CD4-positive, CD25-positive, alpha-beta regulatory T cell (primary cell): ENCODE measurements around the gene FFAR3. TPM values are rescaled to one million over a fixed set of nuclear protein-coding genes. Genes with fewer than 3 reads are reported as not detected.

Experiments used
- ATAC-seq, 2 donors: fragments of 150-1000 bp; cut with Tn5 transposase; one replicate each; pipeline ENCODE4 v1.10.0; 2021; ENCODE audit warnings: low read depth in 2 of 2, moderate number of reproducible peaks in 2 of 2, moderate library complexity in 1 of 2
- DNase-seq, 3 donors: peaks; one replicate each; pipeline versions ENCODE4 v3.0.0 to v3.0.0-alpha.2; 2012 to 2022; ENCODE audit warnings: mixed read lengths in 1 of 3
- H3K27ac ChIP-seq: one replicate; pipeline ENCODE4 v1.7.0; 2013; ENCODE audit warnings: mild to moderate bottlenecking, low read length; ENCODE audit not compliant: insufficient read depth, poor library complexity, severe bottlenecking
- H3K27me3 ChIP-seq: one replicate; pipeline ENCODE4 v1.7.0; 2013; ENCODE audit warnings: low read length; ENCODE audit not compliant: control insufficient read depth, insufficient read depth
- H3K36me3 ChIP-seq: one replicate; pipeline ENCODE4 v1.7.0; 2013; ENCODE audit warnings: mild to moderate bottlenecking, low read length, moderate library complexity; ENCODE audit not compliant: control insufficient read depth, insufficient read depth
- H3K4me1 ChIP-seq: 2 replicates; pipeline ENCODE4 v1.7.0; 2013; ENCODE audit warnings: mild to moderate bottlenecking, low read length; ENCODE audit not compliant: insufficient read depth, control insufficient read depth, poor library complexity, severe bottlenecking
- H3K4me3 ChIP-seq: one replicate; pipeline ENCODE4 v1.7.0; 2013; ENCODE audit warnings: low read depth, mild to moderate bottlenecking, low read length, moderate library complexity
- H3K9me3 ChIP-seq, 2 experiments: 1 replicate in 1 of 2; 2 replicates in 1 of 2; pipeline ENCODE4 v1.7.0; 2013; ENCODE audit warnings: low read length in 2 of 2, mild to moderate bottlenecking in 1 of 2, moderate library complexity in 1 of 2; ENCODE audit not compliant: control insufficient read depth in 2 of 2
- H3K27ac Mint-ChIP-seq, 3 donors: one replicate each; pipeline ENCODE4 v1.8.0; 2020 to 2022; ENCODE audit warnings: mild to moderate bottlenecking in 3 of 3, mixed read lengths in 3 of 3, moderate library complexity in 2 of 3
- H3K27me3 Mint-ChIP-seq: one replicate; pipeline ENCODE4 v1.8.0; 2022; ENCODE audit warnings: mild to moderate bottlenecking, mixed read lengths
- H3K36me3 Mint-ChIP-seq: one replicate; pipeline ENCODE4 v1.8.0; 2020; ENCODE audit warnings: mixed read lengths
- H3K4me1 Mint-ChIP-seq, 4 donors: one replicate each; pipeline ENCODE4 v1.8.0; 2020 to 2022; ENCODE audit warnings: mixed read lengths in 4 of 4, mild to moderate bottlenecking in 1 of 4
- H3K4me3 Mint-ChIP-seq, 4 donors: one replicate each; pipeline ENCODE4 v1.8.0; 2020 to 2022; ENCODE audit warnings: mild to moderate bottlenecking in 4 of 4, mixed read lengths in 4 of 4, moderate library complexity in 3 of 4
- H3K9me3 Mint-ChIP-seq, 7 donors: one replicate each; pipeline ENCODE4 v1.8.0; 2020 to 2022; ENCODE audit warnings: mixed read lengths in 7 of 7, mild to moderate bottlenecking in 3 of 7, moderate library complexity in 2 of 7
- polyA plus RNA-seq, 4 donors: library from polyadenylated mRNA; unstranded; fragments of 300-500 nt; fragmentation: Illumina TruSeq; gene quantifications; one replicate each; pipeline ENCODE4 v1.2.3, GENCODE V29; 2021
- total RNA-seq: library from RNA; stranded (reverse); gene quantifications from one replicate; pipeline ENCODE4 v1.2.3, GENCODE V29; 2022

FFAR3 gene
- total and polyA plus RNA-seq, 5 donors from 2014 or later, result 0.39 to 1.7 TPM; not detected in 3

DNA sequence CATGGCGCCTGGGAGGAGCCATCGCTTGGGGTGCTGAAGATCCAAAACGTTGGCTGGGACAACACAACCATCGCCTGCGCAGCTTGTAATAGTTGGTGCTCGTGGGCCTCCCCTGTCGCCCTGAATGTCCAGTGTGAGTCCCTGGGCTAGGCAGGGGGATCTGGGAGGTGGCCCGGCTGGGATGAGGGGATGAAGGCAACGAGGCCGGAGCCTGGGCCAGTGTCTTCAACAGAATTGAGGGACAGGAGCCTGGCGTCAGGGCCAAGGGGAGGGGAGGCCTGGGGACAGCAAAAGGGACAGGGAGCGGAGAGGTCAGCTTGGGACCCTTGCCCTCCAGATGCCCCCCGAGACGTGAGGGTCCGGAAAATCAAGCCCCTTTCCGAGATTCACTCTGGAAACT is 17.3 kb upstream of the FFAR3 start:
- no peak overlapping the region for H3K4me3 ChIP-seq
- no peaks in the 10 kb centered on the region for H3K4me1 ChIP-seq
- no peak overlapping the region for H3K27ac ChIP-seq
- Mint-ChIP-seq H3K27ac (no peak overlapping the region), H3K36me3 (no peaks in the 10 kb centered on the region), H3K27me3 (peaks cover 28% of the 10 kb centered on the region), H3K9me3 (no peaks in the 10 kb centered on the region), H3K4me1 (peaks cover 0 to 3% (median 0%) of the 10 kb centered on the region in 4 donors), H3K4me3 (no peak overlapping the region)
- no peak for DNase-seq
- no peak for ATAC-seq
- no peaks in the 10 kb centered on the region for H3K27me3 ChIP-seq
- H3K9me3 ChIP-seq, result no peaks in the 10 kb centered on the region
- no peaks in the 10 kb centered on the region for H3K36me3 ChIP-seq

DNA sequence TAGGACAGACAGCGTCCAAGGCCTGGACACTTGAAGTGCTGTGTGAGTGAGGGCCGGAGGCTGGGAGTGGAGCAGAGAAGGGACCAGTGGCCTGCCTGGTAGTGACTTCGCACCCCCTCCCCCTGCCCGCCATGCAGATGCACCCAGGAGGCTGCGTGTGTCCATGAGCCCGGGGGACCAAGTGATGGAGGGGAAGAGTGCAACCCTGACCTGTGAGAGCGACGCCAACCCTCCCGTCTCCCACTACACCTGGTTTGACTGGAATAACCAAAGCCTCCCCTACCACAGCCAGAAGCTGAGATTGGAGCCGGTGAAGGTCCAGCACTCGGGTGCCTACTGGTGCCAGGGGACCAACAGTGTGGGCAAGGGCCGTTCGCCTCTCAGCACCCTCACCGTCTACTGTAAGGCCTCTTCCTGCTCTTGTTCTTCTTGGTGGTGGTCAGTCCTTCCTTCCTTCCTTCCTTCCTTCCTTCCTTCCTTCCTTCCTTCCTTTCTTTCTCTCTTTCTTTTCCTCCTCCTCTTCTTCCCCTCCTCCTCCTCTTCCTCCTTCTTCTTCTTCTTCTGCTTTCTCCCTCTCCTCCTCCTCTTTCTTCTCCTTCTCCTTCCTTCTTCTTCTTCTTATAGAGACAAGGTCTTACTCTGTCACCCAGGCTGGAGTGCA is 16.6 kb upstream of the FFAR3 start:
- Mint-ChIP-seq H3K9me3 (peaks cover 0 to 1% (median 0%) of the 10 kb centered on the region in 7 donors), H3K4me1 (peaks cover 0 to 6% (median 3%) of the 10 kb centered on the region in 4 donors), H3K36me3 (no peaks in the 10 kb centered on the region), H3K27ac (peak overlapping the region in 1 of 3 donors; percentile 77), H3K27me3 (peaks cover 23% of the 10 kb centered on the region), H3K4me3 (no peak overlapping the region)
- Histone ChIP-seq H3K4me1 (peaks cover 2% of the 10 kb centered on the region), H3K4me3 (no peak overlapping the region), H3K27me3 (no peaks in the 10 kb centered on the region), H3K9me3 (no peaks in the 10 kb centered on the region), H3K27ac (no peak overlapping the region), H3K36me3 (no peaks in the 10 kb centered on the region)
- DNase-seq (no peak), ATAC-seq (no peak)

DNA sequence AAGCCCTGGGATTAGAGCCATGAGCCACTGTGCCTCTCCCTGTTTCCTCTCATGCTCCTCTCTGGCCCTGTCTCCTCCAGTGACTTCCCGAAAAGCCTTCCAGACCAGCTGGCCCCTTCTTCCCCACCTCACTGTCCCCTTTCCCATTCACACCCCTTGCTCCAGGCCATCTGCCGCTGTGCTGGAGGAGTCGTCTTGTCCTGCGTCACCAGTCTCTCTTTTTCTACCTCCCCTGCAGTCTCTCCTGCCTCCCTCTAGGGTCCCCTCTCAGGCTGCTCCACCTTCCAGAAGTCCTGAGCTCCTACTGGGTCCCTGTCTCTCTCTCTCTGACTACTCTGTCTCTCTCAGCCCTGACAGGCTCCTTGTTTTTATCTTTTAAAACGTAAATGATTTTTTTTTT is 15.8 kb upstream of the FFAR3 start:
- no peaks in the 10 kb centered on the region for H3K9me3 ChIP-seq
- H3K27me3 Mint-ChIP-seq, result peaks cover 23% of the 10 kb centered on the region
- no peak for ATAC-seq
- no peaks in the 10 kb centered on the region for H3K27me3 ChIP-seq
- peaks cover 0 to 1% (median 0%) of the 10 kb centered on the region in 7 donors for H3K9me3 Mint-ChIP-seq
- H3K4me1 ChIP-seq, result peaks cover 10% of the 10 kb centered on the region
- no peaks in the 10 kb centered on the region for H3K36me3 ChIP-seq
- no peak overlapping the region for H3K27ac ChIP-seq
- no peak overlapping the region for H3K4me3 ChIP-seq
- H3K36me3 Mint-ChIP-seq, result no peaks in the 10 kb centered on the region
- no peak for DNase-seq
- H3K27ac Mint-ChIP-seq, result peak overlapping the region in 1 of 3 donors; percentile 77
- H3K4me3 Mint-ChIP-seq, result no peak overlapping the region
- H3K4me1 Mint-ChIP-seq, result peaks cover 0 to 14% (median 6%) of the 10 kb centered on the region in 4 donors

DNA sequence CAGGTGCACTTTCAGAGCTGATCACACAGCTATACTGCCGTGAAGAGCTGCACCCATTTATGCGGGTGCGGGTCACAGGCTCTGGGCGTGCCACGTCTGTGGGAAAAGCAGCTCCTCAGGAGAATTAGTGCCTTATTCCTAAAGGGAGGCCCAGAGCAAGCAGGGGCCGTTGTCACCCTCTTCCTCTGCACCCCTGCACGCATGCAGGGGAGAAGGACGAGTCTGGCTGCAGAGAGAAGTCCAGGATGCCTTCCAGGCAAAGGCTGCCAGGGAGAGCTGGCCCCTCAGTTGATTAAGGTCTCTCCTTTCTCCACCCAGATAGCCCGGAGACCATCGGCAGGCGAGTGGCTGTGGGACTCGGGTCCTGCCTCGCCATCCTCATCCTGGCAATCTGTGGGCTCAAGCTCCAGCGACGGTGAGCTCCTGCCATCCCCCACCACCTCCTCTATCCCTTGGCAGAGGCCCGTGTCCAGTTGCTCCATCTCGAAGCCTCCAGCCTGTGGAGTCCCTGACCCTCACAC is 13.7 kb upstream of the FFAR3 start:
- Mint-ChIP-seq H3K27ac (no peak overlapping the region), H3K9me3 (peaks cover 0 to 1% (median 0%) of the 10 kb centered on the region in 7 donors), H3K36me3 (no peaks in the 10 kb centered on the region), H3K4me1 (peaks cover 0 to 19% (median 12%) of the 10 kb centered on the region in 4 donors), H3K27me3 (peaks cover 31% of the 10 kb centered on the region), H3K4me3 (no peak overlapping the region)
- Histone ChIP-seq H3K27ac (no peak overlapping the region), H3K4me3 (no peak overlapping the region), H3K36me3 (no peaks in the 10 kb centered on the region), H3K4me1 (peaks cover 12% of the 10 kb centered on the region), H3K27me3 (no peaks in the 10 kb centered on the region), H3K9me3 (no peaks in the 10 kb centered on the region)
- ATAC-seq, result no peak
- DNase-seq, result no peak

DNA sequence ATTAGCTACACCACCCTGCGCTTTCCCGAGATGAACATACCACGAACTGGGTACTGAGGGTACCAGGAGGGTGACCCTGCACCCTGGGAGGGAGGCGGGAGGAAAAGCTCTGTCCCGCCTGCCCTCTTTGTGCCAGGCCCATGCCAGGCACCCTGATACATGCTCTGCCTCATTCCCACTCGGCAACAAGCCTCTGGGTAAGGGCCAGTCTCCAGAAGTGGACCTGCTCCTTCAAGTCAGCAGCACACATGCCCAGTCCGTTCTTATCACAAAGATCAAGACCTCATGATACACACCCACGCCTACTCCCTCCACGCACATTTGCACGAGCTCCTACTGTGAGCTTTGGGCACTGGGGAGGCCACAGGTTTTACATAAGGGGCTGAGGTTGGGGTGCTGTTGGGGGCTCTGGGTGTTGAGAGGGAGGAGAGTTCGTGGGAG is 12.6 kb upstream of the FFAR3 start:
- peaks cover 0 to 19% (median 12%) of the 10 kb centered on the region in 4 donors for H3K4me1 Mint-ChIP-seq

DNA sequence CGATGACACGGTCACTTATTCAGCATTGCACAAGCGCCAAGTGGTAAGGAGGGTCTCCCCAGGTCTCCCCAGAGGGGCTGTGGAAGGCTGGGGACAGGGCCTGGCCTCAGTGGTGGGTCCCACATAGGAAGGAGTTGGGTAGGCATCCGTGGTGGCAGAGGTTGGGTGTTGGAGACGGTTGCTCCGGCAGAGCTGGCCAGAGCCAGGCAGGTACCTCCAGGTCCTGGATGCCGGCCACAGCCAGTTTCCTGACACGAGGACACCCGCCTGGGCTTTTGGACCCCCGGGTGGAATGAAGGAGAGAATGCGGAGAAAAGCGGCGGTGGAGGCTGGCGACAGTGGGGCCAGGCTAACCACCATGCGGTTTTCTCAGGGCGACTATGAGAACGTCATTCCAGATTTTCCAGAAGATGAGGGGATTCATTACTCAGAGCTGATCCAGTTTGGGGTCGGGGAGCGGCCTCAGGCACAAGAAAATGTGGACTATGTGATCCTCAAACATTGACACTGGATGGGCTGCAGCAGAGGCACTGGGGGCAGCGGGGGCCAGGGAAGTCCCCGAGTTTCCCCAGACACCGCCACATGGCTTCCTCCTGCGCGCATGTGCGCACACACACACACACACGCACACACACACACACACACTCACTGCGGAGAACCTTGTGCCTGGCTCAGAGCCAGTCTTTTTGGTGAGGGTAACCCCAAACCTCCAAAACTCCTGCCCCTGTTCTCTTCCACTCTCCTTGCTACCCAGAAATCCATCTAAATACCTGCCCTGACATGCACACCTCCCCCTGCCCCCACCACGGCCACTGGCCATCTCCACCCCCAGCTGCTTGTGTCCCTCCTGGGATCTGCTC is 11.8 kb upstream of the FFAR3 start:
- Histone ChIP-seq H3K27ac (no peak overlapping the region), H3K9me3 (no peaks in the 10 kb centered on the region), H3K4me3 (no peak overlapping the region), H3K4me1 (peaks cover 12% of the 10 kb centered on the region), H3K36me3 (no peaks in the 10 kb centered on the region), H3K27me3 (no peaks in the 10 kb centered on the region)
- peak; percentile 13 to 45 (median 33) for DNase-seq
- Mint-ChIP-seq H3K4me1 (peaks cover 0 to 19% (median 12%) of the 10 kb centered on the region in 4 donors), H3K27ac (peak overlapping the region in 2 of 3 donors; percentile 67 to 68), H3K4me3 (peak overlapping the region in 1 of 4 donors; percentile 59), H3K27me3 (peaks cover 33% of the 10 kb centered on the region), H3K9me3 (peaks cover 0 to 1% (median 0%) of the 10 kb centered on the region in 7 donors), H3K36me3 (no peaks in the 10 kb centered on the region)
- peak; percentile 49 to 55 for ATAC-seq

More for the DNA sequence above, 12.6 kb upstream of the FFAR3 start:
- no peak for ATAC-seq
- Mint-ChIP-seq H3K27ac (no peak overlapping the region), H3K9me3 (peaks cover 0 to 1% (median 0%) of the 10 kb centered on the region in 7 donors), H3K36me3 (no peaks in the 10 kb centered on the region), H3K4me3 (no peak overlapping the region), H3K27me3 (peaks cover 30% of the 10 kb centered on the region)
- DNase-seq, result no peak
- no peaks in the 10 kb centered on the region for H3K9me3 ChIP-seq
- no peak overlapping the region for H3K27ac ChIP-seq
- H3K27me3 ChIP-seq, result no peaks in the 10 kb centered on the region
- no peaks in the 10 kb centered on the region for H3K36me3 ChIP-seq
- peaks cover 12% of the 10 kb centered on the region for H3K4me1 ChIP-seq
- no peak overlapping the region for H3K4me3 ChIP-seq

DNA sequence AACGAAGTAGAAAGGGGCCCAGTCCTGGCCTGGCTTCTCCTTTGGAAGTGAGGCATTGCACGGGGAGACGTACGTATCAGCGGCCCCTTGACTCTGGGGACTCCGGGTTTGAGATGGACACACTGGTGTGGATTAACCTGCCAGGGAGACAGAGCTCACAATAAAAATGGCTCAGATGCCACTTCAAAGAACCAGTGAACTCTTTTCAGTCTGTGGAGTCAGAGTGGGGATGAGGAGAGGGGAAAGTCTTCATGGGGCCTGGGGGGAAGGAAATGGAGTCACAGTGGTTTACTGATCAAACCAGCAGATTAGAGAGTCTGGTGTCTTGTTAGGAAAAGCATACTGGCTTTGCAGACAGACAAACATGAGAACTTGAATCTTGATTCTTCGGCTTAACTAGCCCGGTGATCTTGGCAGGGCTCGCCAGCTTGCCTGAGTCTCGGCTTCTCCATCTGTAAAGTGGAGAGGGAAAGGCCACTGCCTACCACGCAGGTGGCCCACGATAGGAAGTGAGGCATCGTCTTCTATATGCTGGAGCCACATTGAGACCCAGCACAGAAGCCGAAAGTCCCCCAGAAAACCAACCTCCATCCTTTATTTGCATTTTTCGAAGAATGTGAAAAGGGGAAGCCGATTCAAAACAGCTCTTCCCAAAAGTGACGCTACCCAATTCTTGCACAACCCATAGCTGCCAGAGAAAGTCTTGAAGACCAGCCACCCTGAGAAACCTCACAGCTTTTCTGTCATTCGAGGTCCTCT is 10.9 kb upstream of the FFAR3 start, which contains the start of gene FFAR1:
Gene FFAR1, plus strand, starts transcription at position 732 of the 759 bp plus-strand sequence. CDS start 3,650 bp downstream, outside the sequence.
- H3K27ac ChIP-seq, result no peak within 1 kb of the TSS
- no peaks in the 10 kb centered on the region for H3K36me3 ChIP-seq
- no peaks in the 10 kb centered on the region for H3K9me3 ChIP-seq
- H3K4me1 ChIP-seq, result peaks cover 12% of the 10 kb centered on the region
- Mint-ChIP-seq H3K4me1 (peaks cover 0 to 19% (median 12%) of the 10 kb centered on the region in 4 donors), H3K36me3 (no peaks in the 10 kb centered on the region), H3K9me3 (peaks cover 0 to 1% (median 0%) of the 10 kb centered on the region in 7 donors), H3K4me3 (peak within 1 kb of the TSS in 1 of 4 donors; percentile 66), H3K27me3 (peaks cover 30% of the 10 kb centered on the region), H3K27ac (peak within 1 kb of the TSS; percentile 67 to 68 (median 67))
- peak in 1 of 2 donors; percentile 39 for ATAC-seq
- H3K27me3 ChIP-seq, result no peaks in the 10 kb centered on the region
- no peak within 1 kb of the TSS for H3K4me3 ChIP-seq
- no peak for DNase-seq
